Heart left ventricle (tissue), 13 donors: Measurements from ENCODE around the gene SLC7A1.

Source experiments
- POLR2A ChIP-seq, 2 donors: fragments of 450-650 bp; IDR thresholded peaks; one replicate each; pipeline ENCODE4 v1.6.1; 2017; ENCODE audit warnings: antibody characterized with exemption in 2 of 2, mild to moderate bottlenecking in 2 of 2, moderate library complexity in 2 of 2
- TF ChIP-seq, protein P1 (sequence below), 12 donors: fragments of 200-600 bp; sonication (generic) in 4 of 12; IDR thresholded peaks; one replicate each; pipeline versions ENCODE4 v1.5.0 to v1.8.0; 2018 to 2022; ENCODE audit warnings: antibody characterized with exemption in 12 of 12, mild to moderate bottlenecking in 5 of 12
- donor health status: ischemic (EF 13 %, LVEDD 7.1; RV severe dilation, severe dysfunction).
- donor health status: DM: no; HTN: yes; CAD: no.
- donor health status: DM: no; HTN: no; CAD: no.
- donor health status: ischemic (EF 25% LVEDD 6.9; RV normal size, moderate dysfunction).
- donor health status: ischemic (EF 25% LVEDD 5.7; RV mildly dilated, moderate dysfunction).
- donor health status: ischemic (EF 35%, LVEDD 5.7; RV mildly dilated, moderate dysfunction).
- donor health status: nonischemic (EF 11% LVEDD 7.7; RV severe dilation, severe dysfunction).
- donor health status: DM: yes; HTN: yes; CAD: no.
- donor health status: PGD.
- donor health status: ischemic (EF 29% LVEDD 5.4; RV normal size, mild dysfunction).
- donor health status: nonischemic (EF 23%, LVEDD 6.1; RV moderate dilation, normal function).

DNA sequence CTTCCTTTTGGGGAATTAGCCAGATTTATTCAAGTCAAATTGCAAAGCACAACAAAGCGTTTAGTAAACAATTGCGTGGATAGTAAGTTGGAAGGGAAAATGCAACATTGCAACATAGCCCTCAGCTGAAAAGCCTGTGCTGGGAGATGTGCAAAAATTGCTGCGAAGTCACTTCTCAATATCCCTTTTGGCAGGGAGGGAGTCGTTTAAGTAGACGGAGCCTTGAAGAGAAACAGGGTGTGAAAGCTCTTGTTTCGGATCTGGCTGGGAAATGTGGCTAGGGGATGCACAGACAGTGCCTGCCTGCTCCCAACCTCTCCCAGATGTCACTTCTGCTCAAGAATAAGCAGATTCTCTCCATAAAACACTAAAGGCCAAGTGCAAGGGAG, 56.8 kb downstream of the SLC7A1 start:
- TF ChIP-seq, protein P1, sequence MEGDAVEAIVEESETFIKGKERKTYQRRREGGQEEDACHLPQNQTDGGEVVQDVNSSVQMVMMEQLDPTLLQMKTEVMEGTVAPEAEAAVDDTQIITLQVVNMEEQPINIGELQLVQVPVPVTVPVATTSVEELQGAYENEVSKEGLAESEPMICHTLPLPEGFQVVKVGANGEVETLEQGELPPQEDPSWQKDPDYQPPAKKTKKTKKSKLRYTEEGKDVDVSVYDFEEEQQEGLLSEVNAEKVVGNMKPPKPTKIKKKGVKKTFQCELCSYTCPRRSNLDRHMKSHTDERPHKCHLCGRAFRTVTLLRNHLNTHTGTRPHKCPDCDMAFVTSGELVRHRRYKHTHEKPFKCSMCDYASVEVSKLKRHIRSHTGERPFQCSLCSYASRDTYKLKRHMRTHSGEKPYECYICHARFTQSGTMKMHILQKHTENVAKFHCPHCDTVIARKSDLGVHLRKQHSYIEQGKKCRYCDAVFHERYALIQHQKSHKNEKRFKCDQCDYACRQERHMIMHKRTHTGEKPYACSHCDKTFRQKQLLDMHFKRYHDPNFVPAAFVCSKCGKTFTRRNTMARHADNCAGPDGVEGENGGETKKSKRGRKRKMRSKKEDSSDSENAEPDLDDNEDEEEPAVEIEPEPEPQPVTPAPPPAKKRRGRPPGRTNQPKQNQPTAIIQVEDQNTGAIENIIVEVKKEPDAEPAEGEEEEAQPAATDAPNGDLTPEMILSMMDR (IDR thresholded peaks at IDR 0.05): no peak
- no peak for TF ChIP-seq POLR2A (IDR thresholded peaks at IDR 0.05)
